Measurements from ENCODE around the gene GLT1D1.

Gene GLT1D1

GRCh38 chr12:128853600-128854197 lies 421 bp downstream of the GLT1D1 start:
- TF ChIP-seq POLR2A (IDR thresholded peaks at IDR 0.05; ENCODE audit: low read depth, low read length): no peak
- no peak for DNase-seq (ENCODE audit: insufficient read length, low spot score)
- FAIRE-seq: no peak

- TF ChIP-seq POLR2A (IDR thresholded peaks at IDR 0.05; ENCODE audit: low read depth, low read length): no peak
- no peak for DNase-seq (ENCODE audit: insufficient read length, low spot score)
- no peak for FAIRE-seq
These were observed 2.9 kb downstream of the GLT1D1 start for GRCh38 chr12:128856035-128856790.

GRCh38 chr12:128856791-128857078 lies 3.5 kb downstream of the GLT1D1 start:
- TF ChIP-seq POLR2A (IDR thresholded peaks at IDR 0.05; ENCODE audit: low read depth, low read length): no peak
- FAIRE-seq: no peak
- DNase-seq (ENCODE audit: insufficient read length, low spot score): no peak

- DNase-seq (ENCODE audit: insufficient read length, low spot score) (no peak), FAIRE-seq (no peak)
- TF ChIP-seq POLR2A (IDR thresholded peaks at IDR 0.05; ENCODE audit: low read depth, low read length): no peak
These were observed 4.0 kb downstream of the GLT1D1 start for GRCh38 chr12:128857133-128857763.

GRCh38 chr12:128859311-128859710 lies 6.0 kb downstream of the GLT1D1 start:
- TF ChIP-seq POLR2A (IDR thresholded peaks at IDR 0.05; ENCODE audit: low read depth, low read length): no peak
- DNase-seq (ENCODE audit: insufficient read length, low spot score) (no peak), FAIRE-seq (no peak)

GRCh38 chr12:128861226-128862016 lies 8.1 kb downstream of the GLT1D1 start:
- FAIRE-seq (no peak), DNase-seq (ENCODE audit: insufficient read length, low spot score) (no peak)
- TF ChIP-seq POLR2A (IDR thresholded peaks at IDR 0.05; ENCODE audit: low read depth, low read length): no peak

GRCh38 chr12:128863957-128864356 lies 10.7 kb downstream of the GLT1D1 start:
- no peak for FAIRE-seq
- TF ChIP-seq POLR2A (IDR thresholded peaks at IDR 0.05; ENCODE audit: low read depth, low read length): no peak

GRCh38 chr12:128864516-128865186 lies 11.4 kb downstream of the GLT1D1 start:
- DNase-seq (ENCODE audit: insufficient read length, low spot score) (no peak), FAIRE-seq (no peak)
- TF ChIP-seq POLR2A (IDR thresholded peaks at IDR 0.05; ENCODE audit: low read depth, low read length): no peak

More at GRCh38 chr12:128863957-128864356, 10.7 kb downstream of the GLT1D1 start:
- DNase-seq (ENCODE audit: insufficient read length, low spot score): no peak

GRCh38 chr12:128867466-128867865 lies 14.2 kb downstream of the GLT1D1 start:
- DNase-seq (ENCODE audit: insufficient read length, low spot score): no peak
- no peak for TF ChIP-seq POLR2A (IDR thresholded peaks at IDR 0.05; ENCODE audit: low read depth, low read length)
- FAIRE-seq: no peak

GRCh38 chr12:128871516-128871892 lies 18.2 kb downstream of the GLT1D1 start:
- TF ChIP-seq POLR2A (IDR thresholded peaks at IDR 0.05; ENCODE audit: low read depth, low read length): no peak
- no peak for DNase-seq (ENCODE audit: insufficient read length, low spot score)

GRCh38 chr12:128872303-128872702 lies 19.0 kb downstream of the GLT1D1 start:
- no peak for DNase-seq (ENCODE audit: insufficient read length, low spot score)
- no peak for TF ChIP-seq POLR2A (IDR thresholded peaks at IDR 0.05; ENCODE audit: low read depth, low read length)
- no peak for FAIRE-seq

More at GRCh38 chr12:128871516-128871892, 18.2 kb downstream of the GLT1D1 start:
- FAIRE-seq: no peak

GRCh38 chr12:128876559-128876958 lies 23.3 kb downstream of the GLT1D1 start:
- FAIRE-seq: no peak
- no peak for DNase-seq (ENCODE audit: insufficient read length, low spot score)
- no peak for TF ChIP-seq POLR2A (IDR thresholded peaks at IDR 0.05; ENCODE audit: low read depth, low read length)

- FAIRE-seq (no peak), DNase-seq (ENCODE audit: insufficient read length, low spot score) (no peak)
- no peak for TF ChIP-seq POLR2A (IDR thresholded peaks at IDR 0.05; ENCODE audit: low read depth, low read length)
These were observed 26.9 kb downstream of the GLT1D1 start for GRCh38 chr12:128879898-128880764.
